Measurements from ENCODE around the gene GNB1L.
"Not testable (repeated sequence)": the region's sequence is repeated elsewhere in the genome, so short reads cannot be mapped to it uniquely, and the experiment has no call there.

The GNB1L gene

GRCh38 chr22:19842393-19843106 is 12.1 kb downstream of the GNB1L start:
- DNase-seq, result no peak

GRCh38 chr22:19841641-19842392 is 12.9 kb downstream of the GNB1L start:
- no peak for DNase-seq

- no peak for DNase-seq
Measured at GRCh38 chr22:19840955-19841640, 13.6 kb downstream of the GNB1L start.

GRCh38 chr22:19840059-19840458 is 14.6 kb downstream of the GNB1L start:
- DNase-seq, result no peak

- no peak for DNase-seq
Measured at GRCh38 chr22:19837915-19838314, 16.8 kb downstream of the GNB1L start.

- DNase-seq, result no peak
Measured at GRCh38 chr22:19836512-19836911, 18.2 kb downstream of the GNB1L start.

- no peak for DNase-seq
Measured at GRCh38 chr22:19834599-19834998, 20.1 kb downstream of the GNB1L start.

GRCh38 chr22:19833327-19833726 is 21.3 kb downstream of the GNB1L start:
- DNase-seq, result not testable (repeated sequence)

GRCh38 chr22:19832476-19833108 is 22.1 kb downstream of the GNB1L start:
- no peak for DNase-seq

- not testable (repeated sequence) for DNase-seq
Measured at GRCh38 chr22:19831979-19832378, 22.7 kb downstream of the GNB1L start.

- DNase-seq, result no peak
Measured at GRCh38 chr22:19831016-19831415, 23.7 kb downstream of the GNB1L start.

- DNase-seq, result no peak
Measured at GRCh38 chr22:19828035-19828401, 26.7 kb downstream of the GNB1L start.

- DNase-seq, result no peak
Measured at GRCh38 chr22:19827341-19828034, 27.2 kb downstream of the GNB1L start.

GRCh38 chr22:19826619-19826950 is 28.1 kb downstream of the GNB1L start:
- no peak for DNase-seq

- DNase-seq, result no peak
Measured at GRCh38 chr22:19825904-19826618, 28.6 kb downstream of the GNB1L start.

- no peak for DNase-seq
Measured at GRCh38 chr22:19824926-19825339, 29.7 kb downstream of the GNB1L start.

GRCh38 chr22:19824212-19824925 is 30.3 kb downstream of the GNB1L start:
- DNase-seq, result no peak

- DNase-seq, result no peak
Measured at GRCh38 chr22:19823902-19824211, 30.8 kb downstream of the GNB1L start.

GRCh38 chr22:19823191-19823901 is 31.3 kb downstream of the GNB1L start:
- DNase-seq, result no peak

- DNase-seq, result no peak
Measured at GRCh38 chr22:19822301-19823117, 32.2 kb downstream of the GNB1L start.
